PC-9 (cell line): ENCODE results near the gene FAM120A.

ENCODE experiments used
- CTCF ChIP-seq: fragments of 200-600 bp; sonication (generic); conservative IDR thresholded peaks from 2 replicates; pipeline ENCODE4 v1.6.1; 2017; ENCODE audit warnings: mixed run types, antibody characterized with exemption, mild to moderate bottlenecking, moderate library complexity
- EZH2 ChIP-seq: fragments of 200-600 bp; sonication (generic); IDR thresholded peaks from 2 replicates; pipeline ENCODE4 v1.8.0; 2017; ENCODE audit warnings: antibody characterized with exemption, low read depth

DNA sequence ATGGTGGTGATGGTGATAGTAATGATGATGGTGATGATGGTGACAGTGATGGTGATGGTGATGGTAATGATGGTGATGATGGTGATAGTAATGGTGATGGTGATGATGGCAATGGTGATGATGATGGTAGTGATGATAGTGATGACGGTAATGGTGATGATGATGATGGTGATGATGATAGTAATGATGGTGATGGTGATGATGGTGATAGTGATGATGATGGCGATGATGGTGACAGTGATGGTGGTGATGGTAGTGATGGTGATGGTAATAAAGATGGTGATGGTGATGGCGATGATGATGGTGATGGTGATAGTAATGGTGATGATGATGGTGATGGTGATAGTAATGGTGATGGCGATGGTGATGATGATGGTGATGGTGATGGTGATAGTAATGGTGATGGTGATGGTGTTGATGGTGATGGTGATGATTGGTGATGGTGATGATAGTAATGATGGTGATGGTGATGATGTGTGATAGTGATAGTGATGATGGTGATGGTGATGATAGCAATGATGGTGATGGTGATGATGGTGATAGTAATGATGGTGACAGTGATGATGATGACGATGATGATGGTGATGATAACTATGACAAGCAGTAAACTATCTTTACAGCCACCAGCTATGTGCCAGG, 163.5 kb downstream of the FAM120A start:
- TF ChIP-seq CTCF (no peak), EZH2 (no peak)
